CD4-positive, alpha-beta T cell treated with Interleukin-1 beta for 1 hour (primary cell): ENCODE measurements around the gene IL27RA.
"Not testable (repeated sequence)": the region's sequence is repeated elsewhere in the genome, so short reads cannot be mapped to it uniquely, and the experiment has no call there.

Source experiments
- DNase-seq, 2 donors: peaks; one replicate each; pipeline ENCODE4 v3.0.0-alpha.2; 2020 to 2022

Gene IL27RA

GRCh38 chr19:14000691-14001375 lies 30.7 kb upstream of the IL27RA start:
- no peak for DNase-seq

- DNase-seq: peak; percentile 54 to 68
These were observed 28.9 kb upstream of the IL27RA start for GRCh38 chr19:14002571-14003250.

- DNase-seq: peak in 1 of 2 donors; percentile 53
These were observed 28.1 kb upstream of the IL27RA start for GRCh38 chr19:14003251-14004055.

- peak; percentile 28 to 58 for DNase-seq
These were observed 26.8 kb upstream of the IL27RA start for GRCh38 chr19:14004619-14005348.

GRCh38 chr19:14005349-14006084 lies 26.0 kb upstream of the IL27RA start:
- peak; percentile 93 to 95 for DNase-seq

GRCh38 chr19:14006085-14006765 lies 25.3 kb upstream of the IL27RA start, which contains the start of gene RFX1:
Gene RFX1, minus strand, starts transcription at chr19:14006320. Its CDS starts 12,477 bp downstream, at chr19:13993843.
- DNase-seq: peak; percentile 100

- no peak for DNase-seq
These were observed 24.6 kb upstream of the IL27RA start for GRCh38 chr19:14006766-14007562.

- no peak for DNase-seq
These were observed 19.1 kb upstream of the IL27RA start for GRCh38 chr19:14012378-14012915.

GRCh38 chr19:14015524-14016035 lies 16.0 kb upstream of the IL27RA start:
- no peak for DNase-seq

GRCh38 chr19:14019100-14019499 lies 12.5 kb upstream of the IL27RA start:
- no peak for DNase-seq

GRCh38 chr19:14019739-14020138 lies 11.8 kb upstream of the IL27RA start:
- DNase-seq: not testable (repeated sequence)

GRCh38 chr19:14021474-14021873 lies 10.1 kb upstream of the IL27RA start:
- no peak for DNase-seq

- no peak for DNase-seq
These were observed 9.1 kb upstream of the IL27RA start for GRCh38 chr19:14022469-14022868.

- DNase-seq: peak; percentile 25 to 52
These were observed 7.9 kb upstream of the IL27RA start for GRCh38 chr19:14023404-14024235.

GRCh38 chr19:14026652-14027192 lies 4.8 kb upstream of the IL27RA start:
- not testable (repeated sequence) for DNase-seq

GRCh38 chr19:14027856-14028450 lies 3.6 kb upstream of the IL27RA start, which contains the start of gene RLN3:
Gene RLN3, plus strand, starts transcription at chr19:14028148. Its CDS starts 57 bp downstream, at chr19:14028205.
- no peak for DNase-seq

GRCh38 chr19:14028901-14029300 lies 2.7 kb upstream of the IL27RA start:
- no peak for DNase-seq
